ENCODE data around the gene SDHC. TPM values are rescaled to one million over a fixed set of nuclear protein-coding genes. Genes with fewer than 3 reads are reported as not detected.

SDHC gene
- total and polyA plus RNA-seq, 2 of the 13 experiments (the other 11 are each of a cell fraction or from before 2014, with no cell fraction given): 27.1 to 229 TPM

DNA sequence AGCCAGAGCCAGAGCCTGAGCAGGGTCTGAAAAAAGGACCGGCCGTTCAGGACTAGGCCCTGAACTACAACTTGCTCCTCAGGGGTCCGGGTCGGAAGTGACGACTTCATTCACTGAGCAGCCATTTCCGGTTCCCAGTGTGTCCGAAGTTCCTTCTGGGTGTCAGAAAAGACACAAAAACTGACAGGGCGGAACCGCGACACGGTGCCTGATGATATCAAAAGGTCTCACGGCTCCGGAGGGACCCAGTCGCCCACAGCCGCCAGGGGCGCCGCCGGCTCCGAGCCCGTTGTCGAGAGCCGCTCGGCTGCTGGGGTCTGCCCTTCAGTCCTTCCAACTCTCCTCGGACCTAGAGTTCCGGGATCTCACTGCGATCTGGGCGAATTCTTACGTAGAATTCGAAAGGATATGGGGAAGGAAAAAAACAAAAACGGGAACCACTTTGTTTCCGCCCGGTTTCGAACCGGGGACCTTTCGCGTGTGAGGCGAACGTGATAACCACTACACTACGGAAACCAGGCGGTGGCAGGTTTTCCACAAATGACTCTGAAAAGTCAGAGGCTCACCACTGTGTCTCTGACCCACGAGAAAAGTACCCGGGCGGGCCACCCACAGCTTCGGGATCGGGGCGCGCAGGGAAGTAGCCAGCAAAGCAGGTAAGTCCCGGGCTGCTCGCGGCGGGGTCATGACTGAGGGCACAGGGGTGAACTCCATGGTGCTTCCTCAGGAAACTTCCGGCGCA, 85.2 kb downstream of the SDHC start (continued):
- TF ChIP-seq CBX5 (CRISPR knock-in tag; IDR thresholded peaks at IDR 0.05; ENCODE audit: borderline replicate concordance): no peak; the same call in 1 of the 2 replicates
- TF ChIP-seq IKZF1 (IDR thresholded peaks at IDR 0.05): no peak
- TF ChIP-seq FOXC1 (CRISPR knock-in tag; IDR thresholded peaks at IDR 0.05; ENCODE audit: borderline replicate concordance): no peak
- no peak for TF ChIP-seq PHB2 (IDR thresholded peaks at IDR 0.05; ENCODE audit: partially characterized antibody)
- peak; percentile 35 for TF ChIP-seq MED1 (CRISPR knock-in tag; IDR thresholded peaks at IDR 0.05)
- no peak for TF ChIP-seq NONO (IDR thresholded peaks at IDR 0.05)
- TF ChIP-seq NONO (CRISPR knock-in tag; conservative IDR thresholded peaks at IDR 0.05): peak; percentile 58
- TF ChIP-seq HDAC6 (IDR thresholded peaks at IDR 0.05; ENCODE audit: low read depth, low read length): no peak
- TF ChIP-seq NCOA1 (CRISPR knock-in tag; IDR thresholded peaks at IDR 0.05): no peak
- TF ChIP-seq, protein P1, sequence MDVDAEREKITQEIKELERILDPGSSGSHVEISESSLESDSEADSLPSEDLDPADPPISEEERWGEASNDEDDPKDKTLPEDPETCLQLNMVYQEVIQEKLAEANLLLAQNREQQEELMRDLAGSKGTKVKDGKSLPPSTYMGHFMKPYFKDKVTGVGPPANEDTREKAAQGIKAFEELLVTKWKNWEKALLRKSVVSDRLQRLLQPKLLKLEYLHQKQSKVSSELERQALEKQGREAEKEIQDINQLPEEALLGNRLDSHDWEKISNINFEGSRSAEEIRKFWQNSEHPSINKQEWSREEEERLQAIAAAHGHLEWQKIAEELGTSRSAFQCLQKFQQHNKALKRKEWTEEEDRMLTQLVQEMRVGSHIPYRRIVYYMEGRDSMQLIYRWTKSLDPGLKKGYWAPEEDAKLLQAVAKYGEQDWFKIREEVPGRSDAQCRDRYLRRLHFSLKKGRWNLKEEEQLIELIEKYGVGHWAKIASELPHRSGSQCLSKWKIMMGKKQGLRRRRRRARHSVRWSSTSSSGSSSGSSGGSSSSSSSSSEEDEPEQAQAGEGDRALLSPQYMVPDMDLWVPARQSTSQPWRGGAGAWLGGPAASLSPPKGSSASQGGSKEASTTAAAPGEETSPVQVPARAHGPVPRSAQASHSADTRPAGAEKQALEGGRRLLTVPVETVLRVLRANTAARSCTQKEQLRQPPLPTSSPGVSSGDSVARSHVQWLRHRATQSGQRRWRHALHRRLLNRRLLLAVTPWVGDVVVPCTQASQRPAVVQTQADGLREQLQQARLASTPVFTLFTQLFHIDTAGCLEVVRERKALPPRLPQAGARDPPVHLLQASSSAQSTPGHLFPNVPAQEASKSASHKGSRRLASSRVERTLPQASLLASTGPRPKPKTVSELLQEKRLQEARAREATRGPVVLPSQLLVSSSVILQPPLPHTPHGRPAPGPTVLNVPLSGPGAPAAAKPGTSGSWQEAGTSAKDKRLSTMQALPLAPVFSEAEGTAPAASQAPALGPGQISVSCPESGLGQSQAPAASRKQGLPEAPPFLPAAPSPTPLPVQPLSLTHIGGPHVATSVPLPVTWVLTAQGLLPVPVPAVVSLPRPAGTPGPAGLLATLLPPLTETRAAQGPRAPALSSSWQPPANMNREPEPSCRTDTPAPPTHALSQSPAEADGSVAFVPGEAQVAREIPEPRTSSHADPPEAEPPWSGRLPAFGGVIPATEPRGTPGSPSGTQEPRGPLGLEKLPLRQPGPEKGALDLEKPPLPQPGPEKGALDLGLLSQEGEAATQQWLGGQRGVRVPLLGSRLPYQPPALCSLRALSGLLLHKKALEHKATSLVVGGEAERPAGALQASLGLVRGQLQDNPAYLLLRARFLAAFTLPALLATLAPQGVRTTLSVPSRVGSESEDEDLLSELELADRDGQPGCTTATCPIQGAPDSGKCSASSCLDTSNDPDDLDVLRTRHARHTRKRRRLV (CRISPR knock-in tag; IDR thresholded peaks at IDR 0.05): peak; percentile 90
- TF ChIP-seq YEATS4 (CRISPR knock-in tag; IDR thresholded peaks at IDR 0.05; ENCODE audit: borderline replicate concordance): peak; percentile 79
- TF ChIP-seq ZNF547 (CRISPR knock-in tag; IDR thresholded peaks at IDR 0.05): peak; percentile 52; the same call in 1 of the 2 replicates
- TF ChIP-seq MXD4 (CRISPR knock-in tag; IDR thresholded peaks at IDR 0.05): peak; percentile 40
- TF ChIP-seq ZNF335 (CRISPR knock-in tag; IDR thresholded peaks at IDR 0.05): no peak; the same call in 1 of the 2 replicates
- no peak for TF ChIP-seq ZNF737 (CRISPR knock-in tag; IDR thresholded peaks at IDR 0.05; ENCODE audit: borderline replicate concordance)
- TF ChIP-seq SOX13 (IDR thresholded peaks at IDR 0.05): no peak
- peak in 1 of 2 experiments; percentile 16; a peak in 1 of 4 replicates for TF ChIP-seq SOX13 (CRISPR knock-in tag; conservative IDR thresholded peaks at IDR 0.05 in 1 of 2, IDR thresholded peaks at IDR 0.05 in 1 of 2)
- 0 out of 2 replicates have a peak, but pooled peaks have one; percentile 37 for TF ChIP-seq ZNF441 (CRISPR knock-in tag; IDR thresholded peaks at IDR 0.05; ENCODE audit: borderline replicate concordance)
- no peak for TF ChIP-seq MATR3 (CRISPR knock-in tag; IDR thresholded peaks at IDR 0.05)
- TF ChIP-seq MIXL1 (CRISPR knock-in tag; IDR thresholded peaks at IDR 0.05): peak; percentile 52; the same call in 1 of the 2 replicates
- TF ChIP-seq ZNF569 (CRISPR knock-in tag; IDR thresholded peaks at IDR 0.05; ENCODE audit: borderline replicate concordance): no peak
- TF ChIP-seq TCF12 (IDR thresholded peaks at IDR 0.05): no peak
- TF ChIP-seq TCF12 (CRISPR knock-in tag; IDR thresholded peaks at IDR 0.05): peak; percentile 65; the same call in 1 of the 2 replicates
- no peak for TF ChIP-seq ARID2 (CRISPR knock-in tag; IDR thresholded peaks at IDR 0.05; ENCODE audit: borderline replicate concordance)
- no peak for TF ChIP-seq FIP1L1 (IDR thresholded peaks at IDR 0.05; ENCODE audit: borderline replicate concordance, insufficient read depth, low read depth, low read length)
- TF ChIP-seq, protein P2, sequence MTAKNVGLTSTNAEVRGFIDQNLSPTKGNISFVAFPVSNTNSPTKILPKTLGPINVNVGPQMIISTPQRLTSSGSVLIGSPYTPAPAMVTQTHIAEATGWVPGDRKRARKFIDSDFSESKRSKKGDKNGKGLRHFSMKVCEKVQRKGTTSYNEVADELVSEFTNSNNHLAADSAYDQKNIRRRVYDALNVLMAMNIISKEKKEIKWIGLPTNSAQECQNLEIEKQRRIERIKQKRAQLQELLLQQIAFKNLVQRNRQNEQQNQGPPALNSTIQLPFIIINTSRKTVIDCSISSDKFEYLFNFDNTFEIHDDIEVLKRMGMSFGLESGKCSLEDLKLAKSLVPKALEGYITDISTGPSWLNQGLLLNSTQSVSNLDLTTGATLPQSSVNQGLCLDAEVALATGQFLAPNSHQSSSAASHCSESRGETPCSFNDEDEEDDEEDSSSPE (CRISPR knock-in tag; IDR thresholded peaks at IDR 0.05): peak; percentile 22; the same call in 1 of the 2 replicates
- no peak for TF ChIP-seq CEBPB (IDR thresholded peaks at IDR 0.05; ENCODE audit: borderline replicate concordance, low read depth, low read length)
